NCI-H2227 treated with DMSO at 0.1 percent for 48 hours (cell line): ENCODE measurements around the gene A4GNT.

Experiments used
- DNase-seq: peaks from one replicate; lab custom pipeline; 2025; lab: John Stamatoyannopoulos, UW

A4GNT gene

GRCh38 chr3:138078901-138079344 is 53.3 kb downstream of the A4GNT start:
- DNase-seq, result no peak

DNA sequence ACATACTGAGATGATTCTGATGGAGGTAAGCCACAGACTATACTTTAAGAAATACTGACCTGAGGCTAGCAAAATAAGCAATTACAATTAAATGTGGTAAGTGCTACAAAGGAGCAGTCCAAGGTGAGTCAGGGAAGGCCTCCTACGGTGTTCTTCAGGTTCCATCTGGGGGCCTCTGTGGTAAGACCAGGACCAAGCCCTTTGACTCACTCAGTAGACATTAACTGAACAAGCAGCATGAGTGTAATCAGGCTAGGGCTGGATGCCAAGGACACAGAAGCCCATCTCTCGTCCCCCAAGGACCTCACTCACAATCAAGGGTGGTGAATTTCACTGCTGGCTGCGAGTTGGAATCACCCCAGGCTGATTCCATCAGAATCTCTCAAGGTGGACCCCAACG is 54.1 kb downstream of the A4GNT start:
- DNase-seq, result no peak
